Breast epithelium (tissue), 4 donors: ENCODE results near the gene CACNA1B. TPM values are rescaled to one million over a fixed set of nuclear protein-coding genes. Genes with fewer than 3 reads are reported as not detected.

Experiments
- DNase-seq, 2 donors: peaks; one replicate each; pipeline ENCODE4 v3.0.0-alpha.2; 2019; ENCODE audit warnings: low spot score in 2 of 2
- H3K27ac ChIP-seq, 2 donors: fragments of 200-600 bp; sonication (generic) in 1 of 2; one replicate each; pipeline ENCODE4 v1.5.1; 2016 to 2019; ENCODE audit warnings: mild to moderate bottlenecking in 1 of 2
- H3K27me3 ChIP-seq, 2 donors: fragments of 200-600 bp; sonication (generic) in 1 of 2; one replicate each; pipeline versions ENCODE4 v1.5.1 to v1.6.0; 2017 to 2019; ENCODE audit warnings: control low read depth in 1 of 2, mild to moderate bottlenecking in 1 of 2
- H3K36me3 ChIP-seq: fragments of 200-600 bp; one replicate; pipeline ENCODE4 v1.5.1; 2019
- H3K4me1 ChIP-seq, 2 donors: fragments of 200-600 bp; sonication (generic); one replicate each; pipeline ENCODE4 v1.5.1; 2016 to 2019; ENCODE audit warnings: control low read depth in 1 of 2
- H3K4me3 ChIP-seq, 3 donors: fragments of 200-600 bp; sonication (generic); 1 replicate in 2 of 3; 2 replicates in 1 of 3; pipeline ENCODE4 v1.5.1; 2016 to 2019; ENCODE audit warnings: mild to moderate bottlenecking in 3 of 3, moderate library complexity in 2 of 3
- H3K9me3 ChIP-seq, 2 donors: fragments of 200-600 bp; sonication (generic) in 1 of 2; one replicate each; pipeline ENCODE4 v1.5.1; 2016 to 2019; ENCODE audit warnings: control low read depth in 1 of 2
- POLR2A ChIP-seq: fragments of 450-650 bp; IDR thresholded peaks from one replicate; pipeline ENCODE4 v1.6.1; 2016; ENCODE audit warnings: antibody characterized with exemption, mild to moderate bottlenecking, moderate library complexity
- POLR2AphosphoS5 ChIP-seq, 3 donors: sonication (generic); formaldehyde crosslinking; IDR thresholded peaks; one replicate each; pipeline ENCODE4 v1.6.1; 2017; ENCODE audit warnings: antibody characterized with exemption in 3 of 3
- intact Hi-C: fragments of 100-400 bp; cut with DNase I; formaldehyde crosslinking; loops from one replicate; pipeline ENCODE4 v1.15.1; 2023; ENCODE audit warnings: low total_unique reads
- total RNA-seq, 3 donors: library from RNA; depleted of rRNA; stranded (reverse); fragments of >200 nt; gene quantifications; one replicate each; pipeline ENCODE4 v1.1.0, GENCODE V29; 2016
- TF ChIP-seq, protein P1 (sequence below), 3 donors: fragments of 450-650 bp; IDR thresholded peaks; one replicate each; pipeline ENCODE4 v1.5.1; 2016 to 2017; ENCODE audit warnings: antibody characterized with exemption in 3 of 3, mild to moderate bottlenecking in 3 of 3, moderate library complexity in 3 of 3

Gene CACNA1B
- total RNA-seq, 3 donors from 2014 or later: under 0.01 TPM; not detected in 2

DNA sequence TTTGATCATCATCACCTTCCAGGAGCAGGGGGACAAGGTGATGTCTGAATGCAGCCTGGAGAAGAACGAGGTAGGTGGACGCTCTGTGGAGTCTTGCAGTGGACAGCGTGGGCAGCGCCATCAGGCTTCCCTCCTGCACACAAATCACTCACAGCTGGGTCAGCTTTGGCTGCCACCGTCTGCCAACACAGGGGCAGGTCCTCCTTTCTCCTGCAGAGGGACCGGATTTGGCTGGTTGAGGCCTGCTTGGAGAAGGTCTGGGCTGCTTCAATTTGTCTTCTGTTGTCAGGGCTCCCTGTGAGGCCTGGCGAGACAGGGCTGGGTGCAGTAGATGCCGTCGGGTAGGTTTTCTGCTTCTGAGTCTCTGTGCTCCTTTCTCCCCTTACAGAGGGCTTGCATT is 180.6 kb downstream of the CACNA1B start:
- intact Hi-C loops: no loop called here
- Histone ChIP-seq H3K4me3 (no peak overlapping the region), H3K27me3 (no peaks in the 10 kb centered on the region), H3K27ac (no peak overlapping the region), H3K36me3 (no peaks in the 10 kb centered on the region), H3K9me3 (no peaks in the 10 kb centered on the region), H3K4me1 (no peaks in the 10 kb centered on the region)
- TF ChIP-seq, protein P1, sequence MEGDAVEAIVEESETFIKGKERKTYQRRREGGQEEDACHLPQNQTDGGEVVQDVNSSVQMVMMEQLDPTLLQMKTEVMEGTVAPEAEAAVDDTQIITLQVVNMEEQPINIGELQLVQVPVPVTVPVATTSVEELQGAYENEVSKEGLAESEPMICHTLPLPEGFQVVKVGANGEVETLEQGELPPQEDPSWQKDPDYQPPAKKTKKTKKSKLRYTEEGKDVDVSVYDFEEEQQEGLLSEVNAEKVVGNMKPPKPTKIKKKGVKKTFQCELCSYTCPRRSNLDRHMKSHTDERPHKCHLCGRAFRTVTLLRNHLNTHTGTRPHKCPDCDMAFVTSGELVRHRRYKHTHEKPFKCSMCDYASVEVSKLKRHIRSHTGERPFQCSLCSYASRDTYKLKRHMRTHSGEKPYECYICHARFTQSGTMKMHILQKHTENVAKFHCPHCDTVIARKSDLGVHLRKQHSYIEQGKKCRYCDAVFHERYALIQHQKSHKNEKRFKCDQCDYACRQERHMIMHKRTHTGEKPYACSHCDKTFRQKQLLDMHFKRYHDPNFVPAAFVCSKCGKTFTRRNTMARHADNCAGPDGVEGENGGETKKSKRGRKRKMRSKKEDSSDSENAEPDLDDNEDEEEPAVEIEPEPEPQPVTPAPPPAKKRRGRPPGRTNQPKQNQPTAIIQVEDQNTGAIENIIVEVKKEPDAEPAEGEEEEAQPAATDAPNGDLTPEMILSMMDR (IDR thresholded peaks at IDR 0.05): no peak
- DNase-seq: peak in 1 of 2 donors; percentile 31

DNA sequence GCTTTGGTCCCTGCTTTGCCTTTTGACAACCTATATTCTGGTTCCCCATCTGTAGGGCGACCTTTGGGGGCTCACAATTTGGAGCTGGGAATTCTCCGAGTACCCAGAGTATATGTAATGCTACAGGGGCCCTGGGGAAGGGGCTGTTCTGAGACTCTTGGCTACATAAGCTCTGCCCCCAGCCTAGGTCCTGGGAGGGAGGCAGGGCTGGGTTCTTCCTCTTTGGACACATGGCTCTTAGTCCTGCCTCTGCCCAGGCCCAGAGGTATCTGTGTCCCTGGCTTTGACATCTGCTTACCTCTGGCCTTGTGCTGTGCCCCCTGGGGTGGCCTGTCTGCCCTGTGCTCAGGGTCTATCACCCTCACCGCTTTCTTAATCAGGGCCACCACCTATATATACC is 181.6 kb downstream of the CACNA1B start:
- H3K27me3 ChIP-seq: no peaks in the 10 kb centered on the region
- no peak overlapping the region for H3K4me3 ChIP-seq
- no peak overlapping the region for H3K27ac ChIP-seq
- TF ChIP-seq, protein P1 (IDR thresholded peaks at IDR 0.05): no peak
- TF ChIP-seq POLR2A (no peak), POLR2AphosphoS5 (IDR thresholded peaks at IDR 0.05) (no peak)
- DNase-seq: peak in 1 of 2 donors; percentile 15
- no peaks in the 10 kb centered on the region for H3K9me3 ChIP-seq
- intact Hi-C loops: no loop called here
- no peaks in the 10 kb centered on the region for H3K36me3 ChIP-seq
- no peaks in the 10 kb centered on the region for H3K4me1 ChIP-seq

DNA sequence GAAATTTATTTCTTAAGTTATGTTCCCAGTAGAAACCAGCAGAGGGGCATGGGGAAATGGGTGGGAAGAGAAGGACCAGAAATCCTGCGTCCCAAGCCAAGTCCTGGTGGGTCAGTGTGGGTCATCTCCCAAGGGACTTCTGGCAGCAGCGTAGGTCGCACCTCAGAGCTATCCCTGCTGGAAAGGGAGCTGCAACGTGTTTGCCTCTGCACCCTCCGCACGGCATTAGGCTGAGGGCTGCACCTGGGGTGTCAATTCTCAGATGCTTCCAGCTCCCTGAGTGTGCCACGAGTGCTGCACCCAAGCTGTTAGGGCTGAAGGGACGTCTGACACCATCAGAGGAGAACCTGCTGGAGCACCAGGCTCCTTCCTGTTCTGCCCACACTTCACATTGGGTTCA is 182.8 kb downstream of the CACNA1B start:
- Histone ChIP-seq H3K27me3 (peaks cover 0 to 7% of the 10 kb centered on the region in 2 donors), H3K9me3 (no peaks in the 10 kb centered on the region), H3K4me3 (no peak overlapping the region), H3K4me1 (no peaks in the 10 kb centered on the region), H3K36me3 (no peaks in the 10 kb centered on the region), H3K27ac (no peak overlapping the region)
- TF ChIP-seq POLR2A (no peak), POLR2AphosphoS5 (IDR thresholded peaks at IDR 0.05) (no peak)
- TF ChIP-seq, protein P1 (IDR thresholded peaks at IDR 0.05): no peak
- intact Hi-C loops: no loop called here
- DNase-seq: peak in 1 of 2 donors; percentile 35

DNA sequence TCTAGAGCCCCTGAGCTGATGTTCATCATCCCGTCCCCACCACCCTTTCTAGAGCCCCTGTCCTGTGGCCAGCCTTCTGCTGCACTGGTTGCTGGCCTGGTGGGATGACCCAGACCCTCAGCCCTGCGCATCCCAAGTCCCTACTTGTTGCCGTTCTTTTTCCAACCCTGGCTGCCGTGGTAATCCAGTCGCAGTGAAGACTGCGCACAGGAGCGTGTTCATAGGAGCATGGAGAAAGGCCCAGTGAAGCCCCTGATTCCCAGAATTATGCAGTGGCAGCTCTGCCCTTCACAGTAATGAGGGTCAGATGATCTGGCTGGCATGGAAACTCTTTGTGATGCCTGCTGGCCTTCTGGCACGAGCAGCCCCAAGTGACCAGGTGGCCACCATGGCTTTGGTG is 183.3 kb downstream of the CACNA1B start:
- no peaks in the 10 kb centered on the region for H3K4me1 ChIP-seq
- H3K36me3 ChIP-seq: no peaks in the 10 kb centered on the region
- TF ChIP-seq, protein P1 (IDR thresholded peaks at IDR 0.05): no peak
- TF ChIP-seq POLR2A (no peak), POLR2AphosphoS5 (IDR thresholded peaks at IDR 0.05) (no peak)
- H3K27me3 ChIP-seq: peaks cover 0 to 11% of the 10 kb centered on the region in 2 donors
- H3K9me3 ChIP-seq: no peaks in the 10 kb centered on the region
- peak in 1 of 2 donors; percentile 20 for DNase-seq
- no peak overlapping the region for H3K27ac ChIP-seq
- no peak overlapping the region for H3K4me3 ChIP-seq
- intact Hi-C loops: no loop called here

DNA sequence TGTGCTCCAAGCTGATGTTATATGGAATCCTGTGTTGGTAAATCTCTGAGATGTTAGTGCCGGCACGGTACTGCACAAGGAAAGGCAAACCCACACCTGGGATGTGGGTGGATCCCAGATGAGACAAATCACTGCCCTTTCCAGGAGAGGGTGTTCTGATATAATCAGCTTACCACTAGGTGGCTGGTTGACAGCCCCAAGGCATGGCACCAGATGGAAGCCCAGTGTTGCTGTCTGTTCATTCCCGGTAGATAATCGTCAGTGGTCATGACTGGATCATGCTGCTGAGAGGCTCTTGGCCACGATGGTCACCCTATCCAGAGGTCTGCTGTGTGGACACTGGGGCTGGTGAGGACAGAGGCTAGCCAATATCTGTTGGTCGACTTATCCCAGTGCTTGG is 184.0 kb downstream of the CACNA1B start:
- peak in 1 of 2 donors; percentile 35 for DNase-seq

More for the DNA sequence above, 184.0 kb downstream of the CACNA1B start:
- Histone ChIP-seq H3K27me3 (peaks cover 0 to 11% of the 10 kb centered on the region in 2 donors), H3K27ac (no peak overlapping the region), H3K9me3 (no peaks in the 10 kb centered on the region), H3K36me3 (no peaks in the 10 kb centered on the region), H3K4me1 (no peaks in the 10 kb centered on the region), H3K4me3 (no peak overlapping the region)
- TF ChIP-seq, protein P1 (IDR thresholded peaks at IDR 0.05): no peak
- no peak for TF ChIP-seq POLR2A
- intact Hi-C loops: no loop called here
